CMK (cell line): ENCODE measurements around the gene CDC42EP4.
"Not testable (repeated sequence)": the region's sequence is repeated elsewhere in the genome, so short reads cannot be mapped to it uniquely, and the experiment has no call there.

Experiments used
- DNase-seq: peaks from one replicate; pipeline ENCODE4 v3.0.0-alpha.2; 2010; ENCODE audit warnings: low read depth

Gene CDC42EP4

GRCh38 chr17:73279704-73280103 is 32.1 kb downstream of the CDC42EP4 start:
- DNase-seq: no peak

GRCh38 chr17:73278465-73279453 is 33.0 kb downstream of the CDC42EP4 start:
- no peak for DNase-seq

- no peak for DNase-seq
Observed at GRCh38 chr17:73278049-73278464, 33.7 kb downstream of the CDC42EP4 start.

- no peak for DNase-seq
Observed at GRCh38 chr17:73274490-73274889, 37.3 kb downstream of the CDC42EP4 start.

- no peak for DNase-seq
Observed at GRCh38 chr17:73272906-73273218, 38.9 kb downstream of the CDC42EP4 start.

GRCh38 chr17:73271072-73271471 is 40.7 kb downstream of the CDC42EP4 start:
- DNase-seq: no peak

- DNase-seq: no peak
Observed at GRCh38 chr17:73269791-73270190, 42.0 kb downstream of the CDC42EP4 start.

- DNase-seq: no peak
Observed at GRCh38 chr17:73269329-73269615, 42.5 kb downstream of the CDC42EP4 start.

- no peak for DNase-seq
Observed at GRCh38 chr17:73268582-73269328, 43.0 kb downstream of the CDC42EP4 start.

- DNase-seq: no peak
Observed at GRCh38 chr17:73267648-73268537, 43.9 kb downstream of the CDC42EP4 start.

- DNase-seq: no peak
Observed at GRCh38 chr17:73266796-73267195, 45.0 kb downstream of the CDC42EP4 start.

GRCh38 chr17:73265646-73266640 is 45.9 kb downstream of the CDC42EP4 start:
- no peak for DNase-seq

GRCh38 chr17:73264448-73264847 is 47.4 kb downstream of the CDC42EP4 start:
- DNase-seq: not testable (repeated sequence)

- no peak for DNase-seq
Observed at GRCh38 chr17:73262676-73263642, 48.8 kb downstream of the CDC42EP4 start.

GRCh38 chr17:73261952-73262675 is 49.7 kb downstream of the CDC42EP4 start:
- no peak for DNase-seq

GRCh38 chr17:73261617-73261951 is 50.2 kb downstream of the CDC42EP4 start, which contains the start of gene CPSF4L:
CPSF4L (minus strand) TSS chr17:73261880; CDS start chr17:73261818, 62 bp downstream.
- DNase-seq: no peak

- DNase-seq: no peak
Observed at GRCh38 chr17:73257516-73257915, 54.3 kb downstream of the CDC42EP4 start.

GRCh38 chr17:73256220-73256619 is 55.6 kb downstream of the CDC42EP4 start:
- no peak for DNase-seq

- DNase-seq: no peak
Observed at GRCh38 chr17:73255671-73256181, 56.1 kb downstream of the CDC42EP4 start.
